Measurements from ENCODE around the gene KIF2A.
A peak's percentile ranks its signal among the peaks of the same experiment; 100 is the strongest.

The KIF2A gene

GRCh38 chr5:62305715-62306322 is at the start of gene KIF2A:
TSS of gene KIF2A (plus strand) at chr5:62306206. CDS start at chr5:62306473, 267 bp downstream.
- peak; percentile 96 for DNase-seq (ENCODE audit: low spot score)

GRCh38 chr5:62257020-62257367 is 49.0 kb upstream of the KIF2A start:
- no peak for DNase-seq (ENCODE audit: low spot score)

- no peak for DNase-seq (ENCODE audit: low spot score)
These were observed 47.4 kb upstream of the KIF2A start for GRCh38 chr5:62258654-62259053.

GRCh38 chr5:62259699-62260250 is 46.2 kb upstream of the KIF2A start:
- DNase-seq (ENCODE audit: low spot score): no peak

- DNase-seq (ENCODE audit: low spot score): no peak
These were observed 45.5 kb upstream of the KIF2A start for GRCh38 chr5:62260513-62260912.

- DNase-seq (ENCODE audit: low spot score): no peak
These were observed 42.6 kb upstream of the KIF2A start for GRCh38 chr5:62263401-62263800.

- no peak for DNase-seq (ENCODE audit: low spot score)
These were observed 40.3 kb upstream of the KIF2A start for GRCh38 chr5:62265648-62266112.

GRCh38 chr5:62266573-62266972 is 39.4 kb upstream of the KIF2A start:
- no peak for DNase-seq (ENCODE audit: low spot score)

GRCh38 chr5:62268234-62268633 is 37.8 kb upstream of the KIF2A start:
- DNase-seq (ENCODE audit: low spot score): no peak

GRCh38 chr5:62268792-62269191 is 37.2 kb upstream of the KIF2A start:
- no peak for DNase-seq (ENCODE audit: low spot score)

GRCh38 chr5:62271370-62271769 is 34.6 kb upstream of the KIF2A start:
- no peak for DNase-seq (ENCODE audit: low spot score)

- no peak for DNase-seq (ENCODE audit: low spot score)
These were observed 34.1 kb upstream of the KIF2A start for GRCh38 chr5:62271870-62272269.

- no peak for DNase-seq (ENCODE audit: low spot score)
These were observed 32.3 kb upstream of the KIF2A start for GRCh38 chr5:62273687-62274086.

- DNase-seq (ENCODE audit: low spot score): no peak
These were observed 30.4 kb upstream of the KIF2A start for GRCh38 chr5:62275581-62275980.

GRCh38 chr5:62281411-62281810 is 24.6 kb upstream of the KIF2A start:
- no peak for DNase-seq (ENCODE audit: low spot score)

- no peak for DNase-seq (ENCODE audit: low spot score)
These were observed 23.9 kb upstream of the KIF2A start for GRCh38 chr5:62282064-62282463.

GRCh38 chr5:62283005-62283404 is 23.0 kb upstream of the KIF2A start:
- DNase-seq (ENCODE audit: low spot score): no peak

GRCh38 chr5:62283861-62284260 is 22.1 kb upstream of the KIF2A start:
- no peak for DNase-seq (ENCODE audit: low spot score)

GRCh38 chr5:62284946-62285891 is 20.8 kb upstream of the KIF2A start:
- peak; percentile 95 for DNase-seq (ENCODE audit: low spot score)

GRCh38 chr5:62286834-62287233 is 19.2 kb upstream of the KIF2A start:
- no peak for DNase-seq (ENCODE audit: low spot score)

- peak; percentile 33 for DNase-seq (ENCODE audit: low spot score)
These were observed 18.8 kb upstream of the KIF2A start for GRCh38 chr5:62287237-62287636.

- DNase-seq (ENCODE audit: low spot score): no peak
These were observed 17.9 kb upstream of the KIF2A start for GRCh38 chr5:62288118-62288517.

GRCh38 chr5:62289813-62290212 is 16.2 kb upstream of the KIF2A start:
- peak; percentile 59 for DNase-seq (ENCODE audit: low spot score)

Data from activated CD4-positive, alpha-beta T cell treated with anti-CD3 and anti-CD28 coated beads, Interleukin-2, Interleukin-4, amounts not matched to agents 100 ng/mL and 50 ng/mL, durations not matched to agents 16 hours and 8 hours (primary cell).